ENCODE results near the gene IDH2.

Gene IDH2

GRCh38 chr15:90062462-90062932 is 39.8 kb downstream of the IDH2 start:
- DNase-seq = no peak

- peak; percentile 85 for DNase-seq
Observed at GRCh38 chr15:90062023-90062442, 40.2 kb downstream of the IDH2 start.

DNA sequence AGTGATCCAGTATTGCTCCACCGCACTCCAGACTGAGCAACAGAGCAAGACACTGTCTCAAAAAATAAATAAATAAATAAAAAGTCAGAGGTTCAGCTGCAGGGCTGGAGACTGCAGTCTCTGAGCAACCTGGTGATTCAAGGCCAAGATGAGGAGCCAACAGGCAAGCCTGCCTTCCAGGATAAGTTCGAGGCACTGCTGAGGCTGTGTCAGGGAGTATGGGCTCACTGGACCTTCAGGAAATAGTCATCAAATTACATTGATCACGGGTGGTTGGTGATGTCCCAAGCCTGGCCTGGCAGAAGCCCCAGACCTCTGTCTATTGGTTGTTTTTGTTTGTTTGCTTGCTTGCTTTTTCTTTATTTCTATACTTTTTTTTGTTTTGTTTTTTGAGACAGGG is 41.5 kb downstream of the IDH2 start:
- no peak for DNase-seq

DNA sequence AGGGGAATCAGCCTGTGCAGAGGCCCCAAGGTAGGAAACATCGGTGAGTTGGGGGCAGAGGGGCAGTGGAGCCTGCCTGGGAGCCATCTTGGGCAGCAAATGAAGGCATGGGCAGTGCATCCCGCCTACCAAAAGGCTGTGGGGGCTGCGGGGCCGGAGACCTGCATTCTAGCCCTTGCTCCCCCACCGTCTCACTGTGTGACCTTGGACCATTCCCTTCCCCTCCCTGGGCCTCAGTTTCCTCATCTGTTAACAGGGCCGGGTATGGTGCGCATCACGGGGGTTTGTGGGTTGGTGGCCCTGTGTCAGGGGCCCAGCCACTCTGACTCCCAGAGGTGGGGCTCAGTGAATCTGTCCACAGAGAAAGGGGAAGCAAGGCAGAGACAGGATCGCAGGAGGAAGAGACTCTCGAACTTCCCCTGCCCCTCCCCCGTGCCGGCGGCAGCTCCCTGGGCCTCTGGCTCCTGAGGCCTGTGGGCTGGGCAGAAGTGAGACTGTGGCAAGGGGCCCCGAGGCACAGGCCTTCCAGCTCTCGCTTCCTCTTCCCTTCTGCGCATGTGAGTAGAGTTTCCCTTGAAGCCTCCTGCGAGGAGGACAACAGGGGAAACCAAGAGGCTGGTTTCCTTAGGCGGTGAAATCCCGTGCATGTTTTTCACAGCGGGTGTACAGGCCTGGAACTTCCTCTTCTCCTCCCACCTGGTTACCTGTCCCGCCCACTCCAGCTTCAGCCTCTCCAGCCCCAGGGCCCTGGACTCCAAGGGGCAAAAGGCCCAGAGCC is 42.9 kb downstream of the IDH2 start:
- peak; percentile 81 for DNase-seq

DNA sequence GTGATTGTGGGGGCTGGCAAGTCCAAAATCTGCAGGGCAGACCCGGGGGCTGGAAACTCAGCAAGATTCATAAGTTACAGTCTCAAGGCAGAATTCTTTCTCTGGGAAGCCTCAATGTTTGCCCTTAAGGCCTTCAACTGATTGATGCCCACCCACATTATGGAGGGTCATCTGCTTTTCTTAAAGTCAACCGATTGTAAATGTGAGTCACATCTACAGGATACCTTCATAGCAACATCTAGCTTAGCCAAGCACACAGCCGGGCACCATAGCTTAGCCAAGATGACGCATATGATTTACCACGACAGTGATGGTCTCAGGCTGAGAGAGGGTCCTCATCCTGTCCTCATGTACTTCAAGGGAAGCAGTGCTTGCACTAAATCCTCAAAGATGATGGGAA is 43.5 kb downstream of the IDH2 start:
- DNase-seq = no peak

DNA sequence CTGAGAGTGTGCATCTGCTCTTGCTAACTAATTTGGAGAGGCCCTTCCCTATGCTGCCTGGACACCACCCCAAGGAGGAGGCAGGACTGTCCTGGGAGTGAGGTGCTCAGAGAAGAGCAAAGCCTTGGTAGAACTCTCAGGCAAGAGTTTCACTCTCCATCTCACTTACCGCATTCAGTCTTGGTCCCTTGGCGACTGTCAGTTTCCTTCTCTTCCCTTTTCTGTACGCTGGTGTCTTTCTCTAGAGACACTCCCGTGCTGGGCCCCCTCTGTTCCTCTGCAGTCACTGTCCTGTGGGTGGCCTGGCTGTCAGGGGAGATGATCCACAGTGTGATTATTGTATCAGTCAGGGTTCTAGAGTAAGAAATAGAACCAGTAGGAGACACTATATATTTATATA is 44.0 kb downstream of the IDH2 start:
- no peak for DNase-seq

DNA sequence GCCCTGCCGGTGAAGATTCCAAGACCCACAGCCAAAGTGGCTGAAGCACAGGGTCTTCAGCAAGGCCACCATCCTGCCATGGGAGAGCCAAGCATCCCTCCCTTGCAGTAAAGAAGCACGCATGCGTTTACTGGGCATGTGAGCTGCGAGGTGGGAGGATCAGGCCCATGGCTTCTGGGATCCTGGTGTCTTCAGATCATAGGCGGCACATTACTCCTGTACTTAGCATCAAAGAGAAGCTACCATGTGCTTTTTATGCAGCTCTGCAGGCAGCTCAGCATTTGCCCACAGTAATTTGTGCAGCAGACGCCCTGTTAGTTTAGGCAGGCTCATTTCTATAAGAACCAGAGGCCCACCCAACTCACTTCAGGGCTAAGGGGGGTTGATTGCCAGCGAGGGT is 45.7 kb downstream of the IDH2 start:
- DNase-seq = no peak

- no peak for DNase-seq
Observed at GRCh38 chr15:90055182-90055581, 47.1 kb downstream of the IDH2 start.

GRCh38 chr15:90054618-90055097 is 47.6 kb downstream of the IDH2 start:
- DNase-seq = no peak

DNA sequence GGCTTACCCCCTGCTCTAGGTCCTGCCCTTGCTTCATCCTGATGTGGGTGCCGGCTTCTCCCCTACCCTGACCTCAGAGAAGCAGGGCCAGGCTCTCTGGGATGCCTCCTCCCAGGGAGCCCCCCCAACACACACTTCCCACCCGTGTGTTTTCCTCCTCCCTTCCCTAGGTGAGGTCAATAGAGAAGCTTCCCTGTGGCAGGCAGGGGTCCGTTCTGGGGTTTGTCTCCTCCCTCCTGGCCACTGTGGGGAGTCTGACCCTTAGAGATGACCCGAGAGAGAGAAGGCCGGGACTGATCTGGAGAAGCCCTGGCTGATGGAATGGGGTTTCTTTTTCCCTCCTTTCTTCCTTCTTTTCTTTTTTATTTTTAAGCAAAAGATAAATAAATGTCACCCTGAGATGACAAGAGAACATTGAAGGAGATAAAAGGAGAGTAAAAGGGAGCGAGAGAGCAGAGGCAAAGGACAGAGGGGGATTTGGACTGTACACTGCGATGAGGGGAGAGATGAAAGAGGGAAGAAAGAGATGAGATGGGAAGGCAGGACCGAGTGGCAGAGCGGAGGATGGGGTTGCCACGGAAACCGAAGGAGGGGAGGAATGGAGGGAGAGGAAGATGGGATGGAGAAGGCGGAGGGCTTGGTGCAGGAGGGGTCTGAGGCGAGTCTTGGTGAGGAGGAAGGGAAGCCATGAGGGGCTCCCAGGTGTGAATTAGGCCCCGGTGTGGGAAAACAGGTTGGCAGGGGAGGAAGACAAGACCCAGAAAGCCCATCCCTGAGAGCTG is 48.4 kb downstream of the IDH2 start:
- no peak for DNase-seq

DNA sequence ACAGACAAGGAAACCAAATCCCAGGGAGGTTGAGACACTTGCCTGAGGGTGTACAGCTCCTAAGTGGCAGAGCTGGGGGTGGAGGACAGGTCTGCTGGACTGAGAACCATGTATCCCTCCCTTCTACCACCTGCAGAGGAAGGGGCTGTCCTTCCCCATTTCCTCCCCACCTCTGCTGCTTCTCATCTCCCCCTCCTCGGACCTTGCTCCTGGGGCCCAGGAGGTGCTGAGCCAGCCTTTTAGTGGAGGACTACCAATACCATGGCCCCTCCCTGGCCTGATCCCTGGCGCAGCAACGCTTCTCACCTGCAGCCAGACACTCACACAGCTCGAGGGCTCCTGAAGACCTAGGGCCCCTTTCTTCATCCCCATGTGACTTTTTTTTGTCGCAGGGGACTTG is 50.4 kb downstream of the IDH2 start:
- peak; percentile 58 for DNase-seq

DNA sequence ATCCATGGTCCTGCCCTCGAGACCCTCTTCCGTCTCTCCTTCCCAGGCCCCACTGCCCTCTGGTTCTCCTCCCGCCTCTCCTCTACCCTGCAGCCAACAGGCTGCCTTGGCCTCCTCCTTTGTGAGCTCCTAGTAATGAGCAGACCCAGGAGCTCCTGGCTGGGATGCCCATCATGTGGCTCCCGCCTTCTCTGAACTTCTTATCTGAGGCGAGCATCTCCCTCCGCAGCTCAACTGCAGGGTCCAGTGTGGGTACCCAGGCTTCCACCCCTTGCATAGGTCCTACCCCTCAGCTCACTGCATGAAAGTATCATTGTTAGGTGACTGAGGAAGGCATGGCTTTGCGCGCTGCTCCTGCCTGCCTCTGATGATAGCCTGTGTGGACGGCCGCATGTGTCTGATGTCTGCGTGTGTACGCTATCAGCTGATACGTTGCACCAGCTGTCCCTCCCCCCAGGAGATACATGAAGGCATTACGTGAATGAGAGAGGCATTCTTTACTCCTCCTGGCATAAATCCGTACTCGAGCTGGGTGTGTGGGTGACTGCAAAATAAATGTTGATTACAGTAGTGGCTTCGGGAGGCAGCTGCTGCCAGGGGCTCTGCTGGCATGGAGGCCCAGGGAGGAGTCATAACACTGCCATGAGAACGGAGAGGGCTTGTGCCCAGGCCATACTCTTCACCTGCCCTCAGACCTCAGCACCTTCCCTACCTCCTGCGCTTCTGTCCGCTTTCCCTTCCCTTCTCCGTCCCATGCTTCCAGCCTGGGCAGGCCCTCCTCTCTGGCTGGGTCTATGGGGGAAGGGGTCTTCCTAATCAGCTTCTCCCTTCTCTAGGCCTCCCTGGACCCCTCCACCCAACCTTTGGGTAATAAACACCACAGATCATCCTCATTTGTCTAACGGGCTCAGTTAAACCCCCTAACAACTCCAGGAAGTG is 52.3 kb downstream of the IDH2 start:
- no peak for DNase-seq

GRCh38 chr15:90049030-90049429 is 53.2 kb downstream of the IDH2 start:
- DNase-seq = no peak

DNA sequence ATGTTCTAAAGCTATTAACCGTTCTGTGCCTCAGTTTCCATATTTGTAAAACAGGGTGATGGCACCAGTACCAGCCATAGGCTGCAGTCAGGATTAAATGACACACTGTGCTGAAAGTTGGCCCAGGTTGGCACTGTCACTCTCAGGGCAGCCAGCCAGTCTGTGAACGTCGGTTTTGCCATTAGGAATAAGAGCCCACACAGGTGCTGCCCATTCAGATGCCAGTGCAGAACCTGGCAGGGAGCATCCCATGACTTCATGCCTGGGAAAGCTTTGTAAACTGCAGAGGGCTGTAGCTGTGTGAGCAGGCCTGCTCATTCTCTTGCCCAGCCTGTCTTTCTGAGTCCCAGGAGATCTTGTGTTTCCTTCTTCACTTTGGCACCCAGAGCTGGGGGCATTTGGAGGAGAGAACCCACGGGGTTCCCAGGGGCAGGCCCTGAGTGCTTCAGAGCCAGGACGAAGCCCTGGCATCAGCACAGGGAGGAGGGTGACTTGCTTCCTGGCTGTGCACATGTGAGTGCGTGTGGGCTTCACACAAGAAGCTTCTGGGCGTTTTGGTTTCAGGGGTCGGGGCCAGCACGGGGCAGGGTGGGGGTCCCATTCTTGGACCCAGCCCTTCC is 54.2 kb downstream of the IDH2 start:
- no peak for DNase-seq

GRCh38 chr15:90046911-90047392 is 55.3 kb downstream of the IDH2 start:
- no peak for DNase-seq

- no peak for DNase-seq
Observed at GRCh38 chr15:90046289-90046688, 56.0 kb downstream of the IDH2 start.

- no peak for DNase-seq
Observed at GRCh38 chr15:90044916-90045371, 57.3 kb downstream of the IDH2 start.

GRCh38 chr15:90044191-90044590 is 58.1 kb downstream of the IDH2 start:
- DNase-seq = no peak

- DNase-seq = no peak
Observed at GRCh38 chr15:90043530-90044010, 58.7 kb downstream of the IDH2 start.

GRCh38 chr15:90042766-90043529 is 59.3 kb downstream of the IDH2 start:
- DNase-seq = no peak

GRCh38 chr15:90042356-90042755 is 59.9 kb downstream of the IDH2 start:
- DNase-seq = no peak
